ENCODE measurements around the gene MRPS31.

DNA sequence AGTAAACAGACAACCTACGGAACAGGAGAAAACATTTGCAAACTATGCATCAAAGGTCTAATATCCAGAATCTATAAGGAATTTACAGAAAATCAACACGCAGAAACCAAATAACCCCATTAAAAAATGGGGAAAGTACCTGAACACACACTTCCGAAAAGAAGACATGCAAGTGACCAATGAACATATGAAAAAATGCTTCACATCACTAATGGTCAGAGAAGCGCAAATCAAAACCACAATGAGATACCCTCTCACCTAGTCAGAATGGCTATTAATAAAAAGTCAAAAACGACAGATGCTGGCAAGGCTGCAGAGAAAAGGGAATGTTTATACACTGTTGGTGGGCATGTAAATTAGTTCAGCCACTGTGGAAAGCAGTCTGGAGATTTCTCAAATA lies 47.9 kb upstream of the MRPS31 start:
- TF ChIP-seq POLR2A (IDR thresholded peaks at IDR 0.05), result no peak
- TF ChIP-seq, protein P1, sequence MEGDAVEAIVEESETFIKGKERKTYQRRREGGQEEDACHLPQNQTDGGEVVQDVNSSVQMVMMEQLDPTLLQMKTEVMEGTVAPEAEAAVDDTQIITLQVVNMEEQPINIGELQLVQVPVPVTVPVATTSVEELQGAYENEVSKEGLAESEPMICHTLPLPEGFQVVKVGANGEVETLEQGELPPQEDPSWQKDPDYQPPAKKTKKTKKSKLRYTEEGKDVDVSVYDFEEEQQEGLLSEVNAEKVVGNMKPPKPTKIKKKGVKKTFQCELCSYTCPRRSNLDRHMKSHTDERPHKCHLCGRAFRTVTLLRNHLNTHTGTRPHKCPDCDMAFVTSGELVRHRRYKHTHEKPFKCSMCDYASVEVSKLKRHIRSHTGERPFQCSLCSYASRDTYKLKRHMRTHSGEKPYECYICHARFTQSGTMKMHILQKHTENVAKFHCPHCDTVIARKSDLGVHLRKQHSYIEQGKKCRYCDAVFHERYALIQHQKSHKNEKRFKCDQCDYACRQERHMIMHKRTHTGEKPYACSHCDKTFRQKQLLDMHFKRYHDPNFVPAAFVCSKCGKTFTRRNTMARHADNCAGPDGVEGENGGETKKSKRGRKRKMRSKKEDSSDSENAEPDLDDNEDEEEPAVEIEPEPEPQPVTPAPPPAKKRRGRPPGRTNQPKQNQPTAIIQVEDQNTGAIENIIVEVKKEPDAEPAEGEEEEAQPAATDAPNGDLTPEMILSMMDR (IDR thresholded peaks at IDR 0.05), result no peak

All from adrenal gland (tissue), 5 donors.